Neural crest cell (in vitro differentiated cells): ENCODE data around the gene BPTF. TPM values are rescaled to one million over a fixed set of nuclear protein-coding genes. Genes with fewer than 3 reads are reported as not detected.
"Not testable (repeated sequence)": the region's sequence is repeated elsewhere in the genome, so short reads cannot be mapped to it uniquely, and the experiment has no call there.

Source experiments
- DNase-seq: peaks from one replicate; pipeline ENCODE4 v3.0.0; 2021; ENCODE audit warnings: low read depth, mixed read lengths, low spot score
- H3K27ac Mint-ChIP-seq: one replicate; pipeline ENCODE4 v1.8.0; 2021; ENCODE audit warnings: mild to moderate bottlenecking, mixed read lengths; ENCODE audit not compliant: unreplicated experiment
- H3K27me3 Mint-ChIP-seq: 2 replicates; pipeline ENCODE4 v1.8.0; 2021; ENCODE audit warnings: low read depth, mild to moderate bottlenecking, mixed read lengths
- H3K36me3 Mint-ChIP-seq: 2 replicates; pipeline ENCODE4 v1.8.0; 2021; ENCODE audit warnings: low read depth, mild to moderate bottlenecking, mixed read lengths
- H3K4me1 Mint-ChIP-seq: 2 replicates; pipeline ENCODE4 v1.8.0; 2021; ENCODE audit warnings: mixed read lengths
- H3K4me3 Mint-ChIP-seq: one replicate; pipeline ENCODE4 v1.8.0; 2021; ENCODE audit warnings: mild to moderate bottlenecking, mixed read lengths
- H3K9me3 Mint-ChIP-seq: 2 replicates; pipeline ENCODE4 v1.8.0; 2021; ENCODE audit warnings: mixed read lengths
- CTCF ChIP-seq: fragments of 200-600 bp; sonication (generic); conservative IDR thresholded peaks from 2 replicates; pipeline ENCODE4 v1.5.0; 2021; ENCODE audit warnings: antibody characterized with exemption, mild to moderate bottlenecking
- total RNA-seq: library from RNA; stranded (reverse); gene quantifications from 2 replicates; pipeline ENCODE4 v1.2.1, GENCODE V29; 2021

BPTF gene
- total RNA-seq, 1 donor from 2014 or later: 158 TPM

- Mint-ChIP-seq H3K4me1 (peaks cover 12% of the 10 kb centered on the region), H3K27ac (no peak overlapping the region), H3K36me3 (peaks cover 28% of the 10 kb centered on the region), H3K9me3 (no peaks in the 10 kb centered on the region), H3K27me3 (no peaks in the 10 kb centered on the region), H3K4me3 (no peak overlapping the region)
- no peak for TF ChIP-seq CTCF
- no peak for DNase-seq
Observed at GRCh38 chr17:67850991-67851631, 25.8 kb downstream of the BPTF start.

GRCh38 chr17:67853703-67854102 lies 28.4 kb downstream of the BPTF start:
- Mint-ChIP-seq H3K27ac (no peak overlapping the region), H3K9me3 (no peaks in the 10 kb centered on the region), H3K36me3 (peaks cover 31% of the 10 kb centered on the region), H3K4me3 (no peak overlapping the region), H3K4me1 (peaks cover 24% of the 10 kb centered on the region), H3K27me3 (no peaks in the 10 kb centered on the region)
- no peak for TF ChIP-seq CTCF
- no peak for DNase-seq

GRCh38 chr17:67854378-67854777 lies 29.1 kb downstream of the BPTF start:
- no peak for DNase-seq
- H3K27me3 Mint-ChIP-seq: no peaks in the 10 kb centered on the region
- H3K4me1 Mint-ChIP-seq: peaks cover 25% of the 10 kb centered on the region
- no peak for TF ChIP-seq CTCF
- H3K27ac Mint-ChIP-seq: no peak overlapping the region
- H3K36me3 Mint-ChIP-seq: peaks cover 24% of the 10 kb centered on the region
- no peak overlapping the region for H3K4me3 Mint-ChIP-seq
- no peaks in the 10 kb centered on the region for H3K9me3 Mint-ChIP-seq

GRCh38 chr17:67855504-67856324 lies 30.4 kb downstream of the BPTF start:
- no peak for TF ChIP-seq CTCF
- Mint-ChIP-seq H3K9me3 (no peaks in the 10 kb centered on the region), H3K36me3 (peaks cover 23% of the 10 kb centered on the region), H3K27me3 (no peaks in the 10 kb centered on the region), H3K4me1 (peaks cover 25% of the 10 kb centered on the region), H3K27ac (no peak overlapping the region), H3K4me3 (no peak overlapping the region)
- DNase-seq: no peak

GRCh38 chr17:67856402-67856801 lies 31.1 kb downstream of the BPTF start:
- peak overlapping the region; percentile 61 for H3K27ac Mint-ChIP-seq
- not testable (repeated sequence) for H3K4me3 Mint-ChIP-seq, H3K9me3 Mint-ChIP-seq, DNase-seq, H3K27me3 Mint-ChIP-seq
- H3K36me3 Mint-ChIP-seq: peaks cover 23% of the 10 kb centered on the region
- H3K4me1 Mint-ChIP-seq: peaks cover 25% of the 10 kb centered on the region

GRCh38 chr17:67862614-67863217 lies 37.4 kb downstream of the BPTF start:
- peak; percentile 21 for TF ChIP-seq CTCF
- Mint-ChIP-seq H3K4me3 (no peak overlapping the region), H3K9me3 (no peaks in the 10 kb centered on the region), H3K4me1 (peaks cover 11% of the 10 kb centered on the region), H3K27me3 (no peaks in the 10 kb centered on the region), H3K27ac (no peak overlapping the region), H3K36me3 (peaks cover 5% of the 10 kb centered on the region)
- DNase-seq: no peak
